Uterus (tissue), 2 donors: ENCODE results near the gene BACH2.
A peak's percentile ranks its signal among the peaks of the same experiment; 100 is the strongest.

ENCODE experiments used
- POLR2A ChIP-seq, 2 donors: fragments of 450-650 bp; IDR thresholded peaks; one replicate each; pipeline ENCODE4 v1.6.1; 2016; ENCODE audit warnings: antibody characterized with exemption in 2 of 2, mild to moderate bottlenecking in 1 of 2, moderate library complexity in 1 of 2
- TF ChIP-seq, protein P1 (sequence below), 4 experiments: fragments of 200-600 bp in 2 of 4; fragments of 450-650 bp in 2 of 4; sonication (generic) in 2 of 4; IDR thresholded peaks; one replicate each; pipeline ENCODE4 v1.5.1; 2016 to 2019; ENCODE audit warnings: antibody characterized with exemption in 4 of 4, mild to moderate bottlenecking in 2 of 4, moderate library complexity in 1 of 4

DNA sequence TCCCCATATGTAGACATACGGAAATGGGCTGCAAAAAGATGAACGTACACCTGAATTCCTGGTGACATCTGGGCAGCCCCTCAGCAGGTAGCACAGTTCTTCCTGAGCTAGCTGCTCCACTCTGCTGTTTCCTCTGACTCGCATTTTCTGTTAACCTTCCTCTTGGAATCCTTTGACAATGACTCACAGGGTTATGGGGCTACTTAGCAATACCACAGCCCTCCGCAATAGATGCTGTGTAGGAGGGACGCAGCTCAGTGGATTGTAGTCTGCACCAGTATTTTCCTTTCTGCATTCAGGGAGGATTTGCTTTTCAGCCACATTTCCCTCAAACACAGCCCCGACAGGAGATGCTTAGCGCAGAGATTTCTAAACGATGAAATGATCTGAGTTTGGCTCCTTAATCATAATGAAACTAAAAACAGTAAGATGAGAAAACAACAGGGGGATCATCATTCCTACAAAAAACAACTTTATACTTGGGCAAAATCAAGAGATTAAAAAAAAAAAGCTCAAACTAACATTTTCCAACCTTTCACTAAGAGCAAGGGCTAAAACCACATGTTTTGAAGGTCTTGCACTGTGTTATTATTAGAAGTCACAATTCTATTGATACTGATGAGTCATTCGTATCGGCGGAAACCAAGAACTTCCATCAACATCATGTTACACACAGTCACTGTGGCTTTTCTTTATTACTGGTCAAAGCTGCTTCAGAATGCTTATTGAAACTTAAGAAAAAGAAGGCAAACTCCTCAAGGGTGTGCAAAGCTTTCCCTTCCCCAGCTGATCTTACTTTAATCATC is 12.2 kb downstream of the BACH2 start:
- TF ChIP-seq, protein P1, sequence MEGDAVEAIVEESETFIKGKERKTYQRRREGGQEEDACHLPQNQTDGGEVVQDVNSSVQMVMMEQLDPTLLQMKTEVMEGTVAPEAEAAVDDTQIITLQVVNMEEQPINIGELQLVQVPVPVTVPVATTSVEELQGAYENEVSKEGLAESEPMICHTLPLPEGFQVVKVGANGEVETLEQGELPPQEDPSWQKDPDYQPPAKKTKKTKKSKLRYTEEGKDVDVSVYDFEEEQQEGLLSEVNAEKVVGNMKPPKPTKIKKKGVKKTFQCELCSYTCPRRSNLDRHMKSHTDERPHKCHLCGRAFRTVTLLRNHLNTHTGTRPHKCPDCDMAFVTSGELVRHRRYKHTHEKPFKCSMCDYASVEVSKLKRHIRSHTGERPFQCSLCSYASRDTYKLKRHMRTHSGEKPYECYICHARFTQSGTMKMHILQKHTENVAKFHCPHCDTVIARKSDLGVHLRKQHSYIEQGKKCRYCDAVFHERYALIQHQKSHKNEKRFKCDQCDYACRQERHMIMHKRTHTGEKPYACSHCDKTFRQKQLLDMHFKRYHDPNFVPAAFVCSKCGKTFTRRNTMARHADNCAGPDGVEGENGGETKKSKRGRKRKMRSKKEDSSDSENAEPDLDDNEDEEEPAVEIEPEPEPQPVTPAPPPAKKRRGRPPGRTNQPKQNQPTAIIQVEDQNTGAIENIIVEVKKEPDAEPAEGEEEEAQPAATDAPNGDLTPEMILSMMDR (IDR thresholded peaks at IDR 0.05), result peak in 1 of 4 experiments; percentile 44
- TF ChIP-seq POLR2A (IDR thresholded peaks at IDR 0.05), result no peak
